Endodermal cell (in vitro differentiated cells): Measurements from ENCODE around the gene COL28A1. TPM values are rescaled to one million over a fixed set of nuclear protein-coding genes. Genes with fewer than 3 reads are reported as not detected.

Experiments
- DNase-seq: peaks from one replicate; pipeline ENCODE4 v3.0.0-alpha.2; 2017
- H3K27ac ChIP-seq: 2 replicates; pipeline ENCODE4 v1.5.1; 2013; ENCODE audit warnings: mild to moderate bottlenecking, low read depth, low read length, moderate library complexity
- H3K27me3 ChIP-seq: 2 replicates; pipeline ENCODE4 v1.6.1; 2013; ENCODE audit warnings: mild to moderate bottlenecking, low read length, moderate library complexity; ENCODE audit not compliant: insufficient read depth, control insufficient read depth, poor library complexity, severe bottlenecking
- H3K36me3 ChIP-seq: 2 replicates; pipeline ENCODE4 v1.7.0; 2013; ENCODE audit warnings: mild to moderate bottlenecking, low read length, moderate library complexity; ENCODE audit not compliant: control insufficient read depth, insufficient read depth
- H3K4me1 ChIP-seq: one replicate; pipeline ENCODE4 v1.7.0; 2013; ENCODE audit warnings: low read length; ENCODE audit not compliant: control insufficient read depth, insufficient read depth
- H3K4me3 ChIP-seq: 2 replicates; pipeline ENCODE4 v1.5.1; 2013; ENCODE audit warnings: mild to moderate bottlenecking, low read length, moderate library complexity
- H3K9ac ChIP-seq: 2 replicates; pipeline ENCODE4 v1.6.1; 2013; ENCODE audit warnings: mild to moderate bottlenecking, low read length, moderate library complexity; ENCODE audit not compliant: poor library complexity, severe bottlenecking; ENCODE audit errors: extremely low read depth
- H3K9me3 ChIP-seq: 2 replicates; pipeline ENCODE4 v1.6.1; 2013; ENCODE audit warnings: mild to moderate bottlenecking, low read length, moderate library complexity; ENCODE audit not compliant: control insufficient read depth
- H3K27ac Mint-ChIP-seq: 2 replicates; pipeline ENCODE4 v1.8.0; 2020; ENCODE audit warnings: mixed read lengths
- H3K27me3 Mint-ChIP-seq: 2 replicates; pipeline ENCODE4 v1.8.0; 2021; ENCODE audit warnings: mild to moderate bottlenecking, mixed read lengths; ENCODE audit not compliant: insufficient read depth
- H3K36me3 Mint-ChIP-seq: 2 replicates; pipeline ENCODE4 v1.8.0; 2020; ENCODE audit warnings: low read depth, mixed read lengths
- H3K4me1 Mint-ChIP-seq: 2 replicates; pipeline ENCODE4 v1.8.0; 2020; ENCODE audit warnings: mixed read lengths
- H3K4me3 Mint-ChIP-seq: 2 replicates; pipeline ENCODE4 v1.8.0; 2020; ENCODE audit warnings: mild to moderate bottlenecking, moderate library complexity, mixed read lengths
- H3K9me3 Mint-ChIP-seq: 2 replicates; pipeline ENCODE4 v1.8.0; 2020; ENCODE audit warnings: mild to moderate bottlenecking, mixed read lengths
- CTCF ChIP-seq: fragments of 200-600 bp; sonication (generic); conservative IDR thresholded peaks from 2 replicates; pipeline ENCODE4 v1.5.0; 2021; ENCODE audit warnings: antibody characterized with exemption, mild to moderate bottlenecking
- WGBS, 2 experiments: methylation state at CpG; one replicate each; pipeline versions ENCODE4 v1.1.5 to v1.1.7; 2013; ENCODE audit warnings: missing lambda C conversion rate in 2 of 2, mixed read lengths in 1 of 2; ENCODE audit not compliant: insufficient coverage in 1 of 2, insufficient read length in 1 of 2; 5-methylcytosine and 5-hydroxymethylcytosine counted together
- total RNA-seq, 2 donors: library from RNA; stranded (reverse); fragmentation: NEBNext Ultra II Directional in 1 of 2; extraction: Animal tissue kit (Norgen Biotek cat#: 25700) in 1 of 2; gene quantifications; 2 replicates in 1 of 2; 3 replicates in 1 of 2; pipeline ENCODE4 v1.2.1, GENCODE V29; 2021

Gene COL28A1
- total RNA-seq, 2 donors from 2014 or later: 0.44 to 1.2 TPM

- no peaks in the 10 kb centered on the region for H3K27me3 Mint-ChIP-seq
- 98 to 100% methylated on average over 1 of the region's 1 CpG for WGBS, 2 experiments
- DNase-seq: no peak
- Histone ChIP-seq H3K4me1 (no peaks in the 10 kb centered on the region), H3K27ac (no peak overlapping the region), H3K36me3 (peaks cover 50% of the 10 kb centered on the region), H3K9ac (no peak overlapping the region), H3K27me3 (no peaks in the 10 kb centered on the region), H3K9me3 (no peaks in the 10 kb centered on the region), H3K4me3 (no peak overlapping the region)
- no peak overlapping the region for H3K4me3 Mint-ChIP-seq
- no peak for TF ChIP-seq CTCF
- H3K9me3 Mint-ChIP-seq: no peaks in the 10 kb centered on the region
- peaks cover 35% of the 10 kb centered on the region for H3K36me3 Mint-ChIP-seq
- no peak overlapping the region for H3K27ac Mint-ChIP-seq
- H3K4me1 Mint-ChIP-seq: peaks cover 11% of the 10 kb centered on the region
Observed at GRCh38 chr7:7577888-7578287, 42.2 kb upstream of the COL28A1 start.

- H3K9me3 ChIP-seq: no peaks in the 10 kb centered on the region
- H3K4me3 ChIP-seq: no peak overlapping the region
- Mint-ChIP-seq H3K4me1 (peaks cover 1% of the 10 kb centered on the region), H3K27me3 (no peaks in the 10 kb centered on the region), H3K9me3 (no peaks in the 10 kb centered on the region), H3K4me3 (no peak overlapping the region), H3K36me3 (peaks cover 38% of the 10 kb centered on the region), H3K27ac (no peak overlapping the region)
- H3K36me3 ChIP-seq: peaks cover 58% of the 10 kb centered on the region
- no peak overlapping the region for H3K27ac ChIP-seq
- no peaks in the 10 kb centered on the region for H3K27me3 ChIP-seq
- TF ChIP-seq CTCF: no peak
- H3K9ac ChIP-seq: no peak overlapping the region
- DNase-seq: no peak
- no peaks in the 10 kb centered on the region for H3K4me1 ChIP-seq
- WGBS, 2 experiments: 94% methylated on average over 1 of the region's 1 CpG
Observed at GRCh38 chr7:7576344-7576743, 40.7 kb upstream of the COL28A1 start.

- H3K27ac ChIP-seq: no peak overlapping the region
- H3K27me3 ChIP-seq: no peaks in the 10 kb centered on the region
- DNase-seq: no peak
- peaks cover 52% of the 10 kb centered on the region for H3K36me3 Mint-ChIP-seq
- no peak overlapping the region for H3K27ac Mint-ChIP-seq
- H3K9me3 ChIP-seq: peaks cover 13% of the 10 kb centered on the region
- H3K4me3 ChIP-seq: no peak overlapping the region
- peaks cover 15% of the 10 kb centered on the region for H3K9me3 Mint-ChIP-seq
- no peaks in the 10 kb centered on the region for H3K4me1 ChIP-seq
- H3K4me1 Mint-ChIP-seq: peaks cover 5% of the 10 kb centered on the region
- H3K27me3 Mint-ChIP-seq: no peaks in the 10 kb centered on the region
- no peak overlapping the region for H3K9ac ChIP-seq
- WGBS, 2 experiments: 100% methylated on average over 1 of the region's 2 CpGs; no CpG with 5 or more reads in 1 of the 2 experiments
- no peak for TF ChIP-seq CTCF
- H3K36me3 ChIP-seq: peaks cover 64% of the 10 kb centered on the region
- H3K4me3 Mint-ChIP-seq: no peak overlapping the region
Observed at GRCh38 chr7:7573701-7574100, 38.0 kb upstream of the COL28A1 start.
